Measurements from ENCODE around the gene PATL2.

GRCh38 chr15:44722011-44722410 is 10.9 kb upstream of the PATL2 start:
- TF ChIP-seq CTCF (IDR thresholded peaks at IDR 0.05) (no peak), EZH2 (IDR thresholded peaks at IDR 0.05; ENCODE audit: borderline replicate concordance, insufficient read depth, low read depth, low read length, poor library complexity, severe bottlenecking) (no peak)

Measured in B cell (primary cell).